ENCODE measurements around the gene PRDM15.

Gene PRDM15

DNA sequence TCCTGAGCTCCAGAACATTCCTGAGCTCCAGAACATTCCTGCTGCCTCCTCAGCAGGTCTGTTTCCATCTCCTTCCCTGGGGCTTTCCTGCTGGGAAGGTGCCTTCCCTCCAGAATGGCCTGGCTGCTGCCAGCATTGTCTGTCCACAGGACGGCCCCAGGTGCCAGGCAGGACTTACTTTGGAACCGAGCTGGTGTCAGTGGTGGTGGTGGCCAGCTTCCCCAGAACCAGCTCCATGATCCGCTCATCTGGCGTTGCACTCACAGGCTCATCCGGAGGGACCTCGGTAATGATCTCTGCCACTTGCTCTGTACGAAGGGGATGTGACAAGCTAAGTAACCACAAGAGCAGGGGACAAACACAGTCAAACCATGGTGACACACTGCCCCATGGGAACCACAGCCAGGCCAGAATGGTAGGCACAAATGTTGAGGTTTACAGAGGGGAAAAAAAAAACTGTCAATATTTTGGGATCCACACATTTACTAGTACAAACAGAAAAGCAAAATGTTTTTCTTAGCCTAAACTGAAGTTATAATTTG, 41.3 kb downstream of the PRDM15 start:
- Histone ChIP-seq H3K9ac (peak overlapping the region; percentile 46; the same call in 1 of the 2 replicates), H3K4me3 (peak overlapping the region; percentile 6; the same call in 1 of the 2 replicates), H3K9me3 (peaks cover 12% of the 10 kb centered on the region), H3K27ac (peak overlapping the region; percentile 29; the same call in 1 of the 2 replicates), H3K36me3 (peaks cover 50% of the 10 kb centered on the region), H3K4me1 (peaks cover 66% of the 10 kb centered on the region), H4K20me1 (no peaks in the 10 kb centered on the region), H3K27me3 (no peaks in the 10 kb centered on the region), H3K4me2 (peak overlapping the region; percentile 81)
- TF ChIP-seq Cebpa-rat (IDR thresholded peaks at IDR 0.05): no peak

- Histone ChIP-seq H3K27ac (peak overlapping the region; percentile 35; the same call in 1 of the 2 replicates), H3K9me3 (peaks cover 8% of the 10 kb centered on the region), H3K4me2 (peak overlapping the region; percentile 36; the same call in 1 of the 2 replicates), H3K36me3 (peaks cover 64% of the 10 kb centered on the region), H3K4me1 (peaks cover 74% of the 10 kb centered on the region), H3K4me3 (no peak overlapping the region), H3K27me3 (no peaks in the 10 kb centered on the region), H4K20me1 (no peaks in the 10 kb centered on the region), H3K9ac (no peak overlapping the region)
- TF ChIP-seq Cebpa-rat (IDR thresholded peaks at IDR 0.05): no peak
These were observed 42.8 kb downstream of the PRDM15 start for GRCh38 chr21:41836166-41837015.

DNA sequence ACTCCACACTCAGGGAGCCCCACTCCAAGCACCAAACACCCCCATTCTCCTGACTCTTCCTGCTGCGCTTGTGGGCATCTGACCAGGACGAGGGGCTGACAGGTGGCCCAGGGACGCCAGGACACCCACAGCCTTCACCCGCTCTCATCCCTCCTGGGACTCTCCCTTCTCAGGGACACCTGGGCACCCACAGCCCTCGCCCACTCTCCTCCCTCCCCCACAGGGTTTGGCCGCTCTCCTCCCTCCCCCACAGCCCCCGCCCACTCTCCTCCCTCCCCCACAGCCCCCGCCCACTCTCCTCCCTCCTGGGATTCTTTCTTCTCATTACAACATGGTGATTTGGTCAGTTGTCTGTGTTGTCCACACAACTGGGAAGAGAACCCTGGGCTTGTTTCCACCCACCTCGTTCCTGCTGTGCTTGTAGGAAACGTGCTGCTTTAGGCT, 43.4 kb downstream of the PRDM15 start:
- no peak overlapping the region for H3K4me3 ChIP-seq
- TF ChIP-seq Cebpa-rat (IDR thresholded peaks at IDR 0.05): no peak
- peaks cover 77% of the 10 kb centered on the region for H3K4me1 ChIP-seq
- peak overlapping the region; percentile 35; the same call in 1 of the 2 replicates for H3K27ac ChIP-seq
- no peaks in the 10 kb centered on the region for H4K20me1 ChIP-seq
- H3K27me3 ChIP-seq: no peaks in the 10 kb centered on the region
- H3K4me2 ChIP-seq: peak overlapping the region; percentile 36; the same call in 1 of the 2 replicates
- H3K9me3 ChIP-seq: peaks cover 2% of the 10 kb centered on the region
- H3K9ac ChIP-seq: no peak overlapping the region
- peaks cover 66% of the 10 kb centered on the region for H3K36me3 ChIP-seq

GRCh38 chr21:41834926-41835663, 44.0 kb downstream of the PRDM15 start:
- Histone ChIP-seq H3K9ac (no peak overlapping the region), H3K4me3 (no peak overlapping the region), H3K36me3 (peaks cover 63% of the 10 kb centered on the region), H3K27ac (no peak overlapping the region), H3K4me1 (peaks cover 77% of the 10 kb centered on the region), H3K27me3 (no peaks in the 10 kb centered on the region), H3K4me2 (no peak overlapping the region), H3K9me3 (no peaks in the 10 kb centered on the region), H4K20me1 (no peaks in the 10 kb centered on the region)
- no peak for TF ChIP-seq Cebpa-rat (IDR thresholded peaks at IDR 0.05)

GRCh38 chr21:41834252-41834925, 44.8 kb downstream of the PRDM15 start:
- H3K4me2 ChIP-seq: peak overlapping the region; percentile 7; the same call in 1 of the 2 replicates
- no peaks in the 10 kb centered on the region for H3K9me3 ChIP-seq
- no peaks in the 10 kb centered on the region for H3K27me3 ChIP-seq
- H4K20me1 ChIP-seq: no peaks in the 10 kb centered on the region
- peaks cover 56% of the 10 kb centered on the region for H3K36me3 ChIP-seq
- H3K4me1 ChIP-seq: peaks cover 72% of the 10 kb centered on the region
- TF ChIP-seq Cebpa-rat (IDR thresholded peaks at IDR 0.05): no peak
- H3K4me3 ChIP-seq: no peak overlapping the region
- no peak overlapping the region for H3K9ac ChIP-seq
- no peak overlapping the region for H3K27ac ChIP-seq

DNA sequence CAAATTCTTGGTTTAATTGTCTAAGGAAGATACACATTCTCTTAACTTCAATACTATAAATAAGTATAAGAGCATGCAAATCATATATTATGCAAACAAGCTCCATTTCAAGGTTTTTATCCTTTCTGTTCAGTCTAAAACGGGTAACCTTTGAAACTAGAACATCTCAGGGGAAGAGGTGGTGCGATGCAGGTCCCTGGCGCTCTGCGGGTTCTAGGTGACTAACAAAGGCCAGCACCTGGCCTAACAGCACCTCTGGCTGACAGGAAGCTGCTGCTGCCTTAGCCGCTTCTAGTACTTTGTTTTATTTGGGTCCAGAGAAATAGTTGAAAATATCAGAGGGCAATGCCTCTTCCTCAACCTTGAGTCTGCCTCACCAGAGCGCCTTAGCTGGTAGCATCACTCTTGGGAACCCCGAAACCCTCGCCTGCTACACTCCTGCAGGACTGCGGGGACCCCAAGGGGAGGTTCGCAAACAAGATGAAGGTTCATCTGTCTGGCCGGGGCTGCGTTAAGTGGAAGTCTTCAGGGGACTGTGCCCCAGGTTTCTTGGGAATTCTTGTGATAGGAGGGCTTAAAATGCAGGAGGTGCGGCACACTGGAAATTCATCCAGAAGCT, 45.5 kb downstream of the PRDM15 start:
- H3K27ac ChIP-seq: no peak overlapping the region
- peaks cover 56% of the 10 kb centered on the region for H3K36me3 ChIP-seq
- H3K4me1 ChIP-seq: peaks cover 69% of the 10 kb centered on the region
- no peak overlapping the region; the same call in 1 of the 2 replicates for H3K9ac ChIP-seq
- no peaks in the 10 kb centered on the region for H4K20me1 ChIP-seq
- H3K9me3 ChIP-seq: no peaks in the 10 kb centered on the region
- no peak for TF ChIP-seq Cebpa-rat (IDR thresholded peaks at IDR 0.05)
- H3K4me2 ChIP-seq: peak overlapping the region; percentile 7; the same call in 1 of the 2 replicates
- no peaks in the 10 kb centered on the region for H3K27me3 ChIP-seq
- H3K4me3 ChIP-seq: no peak overlapping the region

DNA sequence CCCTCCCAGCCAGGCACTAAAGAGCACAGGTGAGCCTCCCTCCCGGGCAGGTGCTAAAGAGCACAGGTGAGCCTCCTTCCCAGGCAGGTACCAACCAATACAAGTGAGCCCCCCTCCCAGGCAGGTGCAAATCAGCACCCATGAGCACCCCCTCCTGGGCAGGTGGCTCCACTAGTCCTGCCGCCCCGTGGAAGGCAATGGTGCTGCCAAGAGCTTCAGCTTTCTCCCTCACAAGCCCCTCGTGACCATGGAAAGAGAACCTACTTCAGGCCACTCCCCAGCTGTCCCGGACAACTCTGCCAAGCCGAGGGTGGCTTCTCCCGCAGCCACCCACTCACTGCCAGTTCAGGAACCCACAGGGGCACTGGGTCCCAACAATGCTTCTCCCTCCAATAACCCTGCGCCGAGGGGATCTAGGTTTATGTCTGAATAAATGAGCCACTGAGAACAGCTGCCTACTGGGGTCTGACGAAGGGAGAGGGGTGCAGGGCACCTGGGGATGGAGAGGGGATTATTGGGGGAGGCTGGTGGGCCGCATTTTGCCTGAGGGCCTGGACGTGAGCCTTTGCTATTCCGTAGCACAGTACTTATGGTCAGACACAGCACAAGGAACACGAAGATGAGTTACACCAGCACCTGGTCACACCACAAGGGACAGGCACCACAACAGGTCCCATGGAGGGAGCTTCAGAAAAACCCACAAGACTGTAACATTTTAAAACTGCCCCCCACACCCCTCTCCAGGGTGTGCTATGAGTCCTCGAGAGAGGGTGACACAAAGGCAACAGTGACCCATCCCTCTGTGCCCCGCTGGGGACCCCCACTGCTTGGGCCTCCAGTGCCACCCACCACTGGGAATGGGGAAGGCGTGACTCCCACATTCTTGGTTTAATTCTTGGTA, 46.3 kb downstream of the PRDM15 start:
- Histone ChIP-seq H3K4me1 (peaks cover 66% of the 10 kb centered on the region), H3K27ac (no peak overlapping the region), H3K4me3 (no peak overlapping the region), H3K9me3 (no peaks in the 10 kb centered on the region), H3K27me3 (no peaks in the 10 kb centered on the region), H3K36me3 (peaks cover 62% of the 10 kb centered on the region), H3K4me2 (no peak overlapping the region; the same call in 1 of the 2 replicates), H3K9ac (no peak overlapping the region; the same call in 1 of the 2 replicates), H4K20me1 (no peaks in the 10 kb centered on the region)
- no peak for TF ChIP-seq Cebpa-rat (IDR thresholded peaks at IDR 0.05)

DNA sequence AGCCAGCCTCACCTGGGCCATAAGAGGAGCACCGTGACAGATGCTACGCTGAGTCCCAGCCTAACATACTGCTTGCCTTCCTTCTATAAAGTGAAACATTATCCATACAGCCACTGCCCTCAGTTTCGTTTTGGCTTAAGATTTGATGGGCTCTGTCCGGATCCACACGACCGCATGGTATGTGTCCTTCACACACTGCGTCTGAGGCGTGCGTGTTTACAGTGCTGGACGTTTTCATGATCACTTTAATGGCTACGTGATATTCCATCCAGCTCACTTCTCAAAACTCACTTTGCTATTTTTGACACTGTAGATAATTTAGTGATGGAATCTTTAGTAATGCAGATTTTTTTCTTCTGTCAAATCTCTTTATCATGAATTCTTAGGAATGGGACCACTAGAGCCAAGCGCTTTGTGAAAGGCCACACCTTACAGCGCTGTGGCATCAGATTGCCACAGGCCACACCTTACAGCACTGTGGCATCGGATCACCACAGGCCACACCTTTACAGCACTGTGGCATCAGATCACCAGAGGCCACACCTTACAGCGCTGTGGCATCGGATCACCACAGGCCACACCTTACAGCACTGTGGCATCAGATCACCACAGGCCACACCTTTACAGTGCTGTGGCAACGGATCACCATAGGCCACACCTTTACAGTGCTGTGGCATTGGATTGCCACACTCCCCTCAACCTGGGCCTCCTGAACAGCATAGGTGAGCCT, 47.1 kb downstream of the PRDM15 start:
- peak overlapping the region; percentile 33; the same call in 1 of the 2 replicates for H3K27ac ChIP-seq
- H3K27me3 ChIP-seq: no peaks in the 10 kb centered on the region
- TF ChIP-seq Cebpa-rat (IDR thresholded peaks at IDR 0.05): no peak
- H4K20me1 ChIP-seq: no peaks in the 10 kb centered on the region
- H3K9ac ChIP-seq: no peak overlapping the region
- peaks cover 69% of the 10 kb centered on the region for H3K36me3 ChIP-seq
- H3K4me2 ChIP-seq: no peak overlapping the region
- H3K4me1 ChIP-seq: peaks cover 57% of the 10 kb centered on the region
- H3K4me3 ChIP-seq: no peak overlapping the region
- H3K9me3 ChIP-seq: no peaks in the 10 kb centered on the region
